ENCODE measurements around the gene DHX30. TPM values are rescaled to one million over a fixed set of nuclear protein-coding genes. Genes with fewer than 3 reads are reported as not detected.

DHX30 gene
- total and polyA plus RNA-seq, 9 of the 15 experiments (the other 6 are each of a cell fraction or from before 2014, with no cell fraction given) = 12.3 to 158 (median 79.0) TPM

- TF ChIP-seq TCFL5 (CRISPR knock-in tag; conservative IDR thresholded peaks at IDR 0.05) (no peak), ZNF644 (tag; IDR thresholded peaks at IDR 0.05; ENCODE audit: low read depth) (no peak; the same call in 1 of the 2 replicates), RNF2 (IDR thresholded peaks at IDR 0.05) (no peak; the same call in 1 of the 2 replicates), SRSF7 (optimal IDR thresholded peaks at IDR 0.05; ENCODE audit: low read depth, low read length) (no peak), PHF20 (IDR thresholded peaks at IDR 0.05; ENCODE audit: partially characterized antibody) (peak; percentile 92), IRF2 (CRISPR knock-in tag; IDR thresholded peaks at IDR 0.05) (no peak), STAG1 (CRISPR knock-in tag; IDR thresholded peaks at IDR 0.05; ENCODE audit: borderline replicate concordance) (peak; percentile 89), IRF9 (tag; IDR thresholded peaks at IDR 0.05) (no peak), NCOR1 (IDR thresholded peaks at IDR 0.05) (peak; percentile 33; the same call in 1 of the 2 replicates), ZNF224 (CRISPR knock-in tag; IDR thresholded peaks at IDR 0.05) (no peak), ZNF76 (CRISPR knock-in tag; IDR thresholded peaks at IDR 0.05; ENCODE audit: borderline replicate concordance) (no peak), SMC3 (conservative IDR thresholded peaks at IDR 0.05; ENCODE audit: insufficient read depth, low read depth, low read length) (peak; percentile 81), RBM14 (IDR thresholded peaks at IDR 0.05; ENCODE audit: borderline replicate concordance, insufficient read depth, low read depth, low read length) (peak; percentile 91; the same call in 1 of the 2 replicates), MXI1 (IDR thresholded peaks at IDR 0.05; ENCODE audit: low read depth, low read length) (no peak; the same call in 1 of the 2 replicates), NCOA4 (IDR thresholded peaks at IDR 0.05; ENCODE audit: partially characterized antibody) (no peak), SMARCA4 (IDR thresholded peaks at IDR 0.05) (no peak), PRDM10 (IDR thresholded peaks at IDR 0.05; ENCODE audit: partially characterized antibody) (no peak), CGGBP1 (CRISPR knock-in tag; IDR thresholded peaks at IDR 0.05) (no peak), MEF2D (tag; conservative IDR thresholded peaks at IDR 0.05; ENCODE audit: low read depth) (no peak), OTX1 (CRISPR knock-in tag; IDR thresholded peaks at IDR 0.05) (no peak)
- TF ChIP-seq, protein P1, sequence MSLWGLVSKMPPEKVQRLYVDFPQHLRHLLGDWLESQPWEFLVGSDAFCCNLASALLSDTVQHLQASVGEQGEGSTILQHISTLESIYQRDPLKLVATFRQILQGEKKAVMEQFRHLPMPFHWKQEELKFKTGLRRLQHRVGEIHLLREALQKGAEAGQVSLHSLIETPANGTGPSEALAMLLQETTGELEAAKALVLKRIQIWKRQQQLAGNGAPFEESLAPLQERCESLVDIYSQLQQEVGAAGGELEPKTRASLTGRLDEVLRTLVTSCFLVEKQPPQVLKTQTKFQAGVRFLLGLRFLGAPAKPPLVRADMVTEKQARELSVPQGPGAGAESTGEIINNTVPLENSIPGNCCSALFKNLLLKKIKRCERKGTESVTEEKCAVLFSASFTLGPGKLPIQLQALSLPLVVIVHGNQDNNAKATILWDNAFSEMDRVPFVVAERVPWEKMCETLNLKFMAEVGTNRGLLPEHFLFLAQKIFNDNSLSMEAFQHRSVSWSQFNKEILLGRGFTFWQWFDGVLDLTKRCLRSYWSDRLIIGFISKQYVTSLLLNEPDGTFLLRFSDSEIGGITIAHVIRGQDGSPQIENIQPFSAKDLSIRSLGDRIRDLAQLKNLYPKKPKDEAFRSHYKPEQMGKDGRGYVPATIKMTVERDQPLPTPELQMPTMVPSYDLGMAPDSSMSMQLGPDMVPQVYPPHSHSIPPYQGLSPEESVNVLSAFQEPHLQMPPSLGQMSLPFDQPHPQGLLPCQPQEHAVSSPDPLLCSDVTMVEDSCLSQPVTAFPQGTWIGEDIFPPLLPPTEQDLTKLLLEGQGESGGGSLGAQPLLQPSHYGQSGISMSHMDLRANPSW (CRISPR knock-in tag; IDR thresholded peaks at IDR 0.05) = 0 out of 2 replicates have a peak, but pooled peaks have one; percentile 83
These were observed 21.9 kb downstream of the DHX30 start (continued) for GRCh38 chr3:47824541-47825473.
